Uterus (tissue), 2 donors: ENCODE results near the gene SENP3.

Source experiments
- POLR2A ChIP-seq, 2 donors: fragments of 450-650 bp; IDR thresholded peaks; one replicate each; pipeline ENCODE4 v1.6.1; 2016; ENCODE audit warnings: antibody characterized with exemption in 2 of 2, mild to moderate bottlenecking in 1 of 2, moderate library complexity in 1 of 2
- TF ChIP-seq, protein P1 (sequence below), 4 experiments: fragments of 200-600 bp in 2 of 4; fragments of 450-650 bp in 2 of 4; sonication (generic) in 2 of 4; IDR thresholded peaks; one replicate each; pipeline ENCODE4 v1.5.1; 2016 to 2019; ENCODE audit warnings: antibody characterized with exemption in 4 of 4, mild to moderate bottlenecking in 2 of 4, moderate library complexity in 1 of 4

DNA sequence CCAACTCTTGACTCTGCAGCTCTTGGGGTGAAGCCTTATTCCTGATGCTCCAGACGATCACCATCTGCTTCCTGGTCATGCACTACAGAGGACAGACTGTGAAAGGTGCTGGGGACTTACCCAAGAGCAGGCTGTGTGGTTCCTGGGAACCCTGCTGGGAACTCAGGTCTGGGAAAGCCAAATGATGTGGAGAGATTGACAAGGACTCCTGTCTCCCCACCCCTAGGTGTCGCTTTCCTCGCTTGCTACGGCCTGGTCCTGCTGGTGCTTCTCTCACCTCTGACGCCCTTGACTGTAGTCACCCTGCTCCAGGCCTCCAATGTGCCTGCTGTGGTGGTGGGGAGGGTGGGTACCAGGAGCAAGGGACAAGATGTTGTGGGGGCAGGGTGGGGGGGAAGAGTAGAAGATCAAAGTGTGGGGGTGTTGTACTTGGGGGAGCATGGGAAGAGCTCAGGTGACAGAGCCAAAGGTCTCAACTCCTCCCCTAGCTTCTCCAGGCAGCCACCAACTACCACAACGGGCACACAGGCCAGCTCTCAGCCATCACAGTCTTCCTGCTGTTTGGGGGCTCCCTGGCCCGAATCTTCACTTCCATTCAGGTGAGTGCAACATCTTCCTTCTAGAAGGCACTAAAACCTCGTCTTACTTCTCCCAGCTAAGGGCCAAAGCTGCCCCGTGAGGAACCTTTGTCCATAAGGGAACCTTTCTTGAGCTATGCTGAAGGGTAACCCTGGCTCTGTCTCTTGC is 25.1 kb downstream of the SENP3 start:
- TF ChIP-seq, protein P1, sequence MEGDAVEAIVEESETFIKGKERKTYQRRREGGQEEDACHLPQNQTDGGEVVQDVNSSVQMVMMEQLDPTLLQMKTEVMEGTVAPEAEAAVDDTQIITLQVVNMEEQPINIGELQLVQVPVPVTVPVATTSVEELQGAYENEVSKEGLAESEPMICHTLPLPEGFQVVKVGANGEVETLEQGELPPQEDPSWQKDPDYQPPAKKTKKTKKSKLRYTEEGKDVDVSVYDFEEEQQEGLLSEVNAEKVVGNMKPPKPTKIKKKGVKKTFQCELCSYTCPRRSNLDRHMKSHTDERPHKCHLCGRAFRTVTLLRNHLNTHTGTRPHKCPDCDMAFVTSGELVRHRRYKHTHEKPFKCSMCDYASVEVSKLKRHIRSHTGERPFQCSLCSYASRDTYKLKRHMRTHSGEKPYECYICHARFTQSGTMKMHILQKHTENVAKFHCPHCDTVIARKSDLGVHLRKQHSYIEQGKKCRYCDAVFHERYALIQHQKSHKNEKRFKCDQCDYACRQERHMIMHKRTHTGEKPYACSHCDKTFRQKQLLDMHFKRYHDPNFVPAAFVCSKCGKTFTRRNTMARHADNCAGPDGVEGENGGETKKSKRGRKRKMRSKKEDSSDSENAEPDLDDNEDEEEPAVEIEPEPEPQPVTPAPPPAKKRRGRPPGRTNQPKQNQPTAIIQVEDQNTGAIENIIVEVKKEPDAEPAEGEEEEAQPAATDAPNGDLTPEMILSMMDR (IDR thresholded peaks at IDR 0.05) = no peak
- TF ChIP-seq POLR2A (IDR thresholded peaks at IDR 0.05) = no peak
